Astrocyte (in vitro differentiated cells and primary cell): ENCODE data around the gene COLQ. TPM values are rescaled to one million over a fixed set of nuclear protein-coding genes. Genes with fewer than 3 reads are reported as not detected.

Experiments
- DNase-seq: peaks from one replicate; pipeline ENCODE4 v3.0.0-alpha.2; 2010; ENCODE audit warnings: low read depth
- FAIRE-seq: peaks from 2 replicates; lab custom pipeline; 2011; peaks lifted over from hg19 to GRCh38; lab: Jason Lieb, UNC
- H2AFZ ChIP-seq: 2 replicates; pipeline ENCODE4 v1.6.0; 2012; ENCODE audit warnings: low read depth, low read length, inconsistent platforms
- H3K27ac ChIP-seq: 2 replicates; pipeline ENCODE4 v1.5.1; 2011; ENCODE audit warnings: low read depth, low read length, inconsistent platforms
- H3K27me3 ChIP-seq: 2 replicates; pipeline ENCODE4 v1.6.0; 2011; ENCODE audit warnings: low read length, inconsistent platforms; ENCODE audit not compliant: insufficient read depth
- H3K36me3 ChIP-seq: 2 replicates; pipeline ENCODE4 v1.5.1; 2011; ENCODE audit warnings: low read length, inconsistent platforms; ENCODE audit not compliant: insufficient read depth
- H3K4me1 ChIP-seq: 2 replicates; pipeline ENCODE4 v1.5.1; 2011; ENCODE audit warnings: low read length, inconsistent platforms; ENCODE audit not compliant: insufficient read depth
- H3K4me2 ChIP-seq: 2 replicates; pipeline ENCODE4 v1.6.0; 2012; ENCODE audit warnings: low read length, inconsistent platforms
- H3K4me3 ChIP-seq: 2 replicates; pipeline ENCODE4 v1.5.1; 2011; ENCODE audit warnings: low read depth, mild to moderate bottlenecking, low read length, inconsistent platforms; ENCODE audit not compliant: insufficient read depth
- H3K79me2 ChIP-seq: 2 replicates; pipeline ENCODE4 v1.6.0; 2012; ENCODE audit warnings: mild to moderate bottlenecking, low read length, inconsistent platforms; ENCODE audit not compliant: insufficient read depth
- H3K9ac ChIP-seq: 2 replicates; pipeline ENCODE4 v1.6.0; 2012; ENCODE audit warnings: mild to moderate bottlenecking, low read length, inconsistent platforms
- H3K9me3 ChIP-seq: 2 replicates; pipeline ENCODE4 v1.5.1; 2012; ENCODE audit warnings: low read depth, mild to moderate bottlenecking, low read length, inconsistent platforms; ENCODE audit not compliant: insufficient read depth
- H4K20me1 ChIP-seq: 2 replicates; pipeline ENCODE4 v1.6.0; 2012; ENCODE audit warnings: low read length, inconsistent platforms; ENCODE audit not compliant: insufficient read depth
- H3K27ac Mint-ChIP-seq: one replicate; pipeline ENCODE4 v1.8.0; 2021; ENCODE audit warnings: mild to moderate bottlenecking, mixed read lengths; ENCODE audit not compliant: unreplicated experiment
- H3K27me3 Mint-ChIP-seq: one replicate; pipeline ENCODE4 v1.8.0; 2021; ENCODE audit warnings: low read depth, mixed read lengths; ENCODE audit not compliant: unreplicated experiment
- H3K36me3 Mint-ChIP-seq: one replicate; pipeline ENCODE4 v1.8.0; 2021; ENCODE audit warnings: low read depth, mixed read lengths; ENCODE audit not compliant: unreplicated experiment
- H3K4me1 Mint-ChIP-seq: one replicate; pipeline ENCODE4 v1.8.0; 2021; ENCODE audit warnings: low read depth, mixed read lengths; ENCODE audit not compliant: unreplicated experiment
- H3K4me3 Mint-ChIP-seq: one replicate; pipeline ENCODE4 v1.8.0; 2021; ENCODE audit warnings: mild to moderate bottlenecking, moderate library complexity, mixed read lengths; ENCODE audit not compliant: unreplicated experiment
- H3K9me3 Mint-ChIP-seq: one replicate; pipeline ENCODE4 v1.8.0; 2021; ENCODE audit warnings: mild to moderate bottlenecking, mixed read lengths; ENCODE audit not compliant: unreplicated experiment
- EZH2 ChIP-seq: IDR thresholded peaks from 2 replicates; pipeline ENCODE4 v1.6.1; 2012; ENCODE audit warnings: mild to moderate bottlenecking, low read length, inconsistent platforms; ENCODE audit not compliant: insufficient read depth
- total RNA-seq: library from RNA; stranded (reverse); gene quantifications from 2 replicates; pipeline ENCODE4 v1.2.1, GENCODE V29; 2021
- TF ChIP-seq, protein P1 (sequence below): IDR thresholded peaks from 2 replicates; pipeline ENCODE4 v1.5.1; 2011; ENCODE audit warnings: low read depth, mild to moderate bottlenecking, inconsistent platforms, low read length, moderate library complexity; ENCODE audit not compliant: insufficient read depth

The COLQ gene
- total RNA-seq, 1 donor from 2014 or later: 1.2 TPM

DNA sequence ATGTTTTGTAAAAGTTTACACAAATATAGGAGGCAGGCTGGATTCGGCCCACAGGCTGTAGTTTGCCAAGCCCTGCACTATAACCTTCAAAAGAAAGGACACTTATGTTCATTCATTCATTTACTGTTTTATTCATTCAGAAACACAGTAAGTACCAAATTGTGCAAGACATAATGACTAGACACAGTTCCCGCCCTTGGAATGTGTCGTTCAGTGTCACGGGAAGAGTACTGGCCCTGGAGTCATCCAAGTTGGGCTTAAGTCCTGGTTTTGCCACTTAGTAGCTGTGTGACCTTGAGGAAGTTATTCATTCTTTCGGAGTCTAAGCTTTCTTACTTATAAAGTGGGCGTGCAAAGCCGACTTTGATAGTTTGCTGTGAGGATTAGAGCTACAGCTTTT, 22.0 kb downstream of the COLQ start:
- Mint-ChIP-seq H3K4me3 (no peak overlapping the region), H3K27me3 (peaks cover 15% of the 10 kb centered on the region), H3K9me3 (peaks cover 5% of the 10 kb centered on the region), H3K4me1 (peaks cover 20% of the 10 kb centered on the region), H3K36me3 (peaks cover 4% of the 10 kb centered on the region), H3K27ac (no peak overlapping the region)
- no peak for TF ChIP-seq EZH2
- TF ChIP-seq, protein P1, sequence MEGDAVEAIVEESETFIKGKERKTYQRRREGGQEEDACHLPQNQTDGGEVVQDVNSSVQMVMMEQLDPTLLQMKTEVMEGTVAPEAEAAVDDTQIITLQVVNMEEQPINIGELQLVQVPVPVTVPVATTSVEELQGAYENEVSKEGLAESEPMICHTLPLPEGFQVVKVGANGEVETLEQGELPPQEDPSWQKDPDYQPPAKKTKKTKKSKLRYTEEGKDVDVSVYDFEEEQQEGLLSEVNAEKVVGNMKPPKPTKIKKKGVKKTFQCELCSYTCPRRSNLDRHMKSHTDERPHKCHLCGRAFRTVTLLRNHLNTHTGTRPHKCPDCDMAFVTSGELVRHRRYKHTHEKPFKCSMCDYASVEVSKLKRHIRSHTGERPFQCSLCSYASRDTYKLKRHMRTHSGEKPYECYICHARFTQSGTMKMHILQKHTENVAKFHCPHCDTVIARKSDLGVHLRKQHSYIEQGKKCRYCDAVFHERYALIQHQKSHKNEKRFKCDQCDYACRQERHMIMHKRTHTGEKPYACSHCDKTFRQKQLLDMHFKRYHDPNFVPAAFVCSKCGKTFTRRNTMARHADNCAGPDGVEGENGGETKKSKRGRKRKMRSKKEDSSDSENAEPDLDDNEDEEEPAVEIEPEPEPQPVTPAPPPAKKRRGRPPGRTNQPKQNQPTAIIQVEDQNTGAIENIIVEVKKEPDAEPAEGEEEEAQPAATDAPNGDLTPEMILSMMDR: no peak
- H3K36me3 ChIP-seq: no peaks in the 10 kb centered on the region
- H3K4me2 ChIP-seq: no peak overlapping the region
- no peaks in the 10 kb centered on the region for H3K27me3 ChIP-seq
- no peak overlapping the region for H3K27ac ChIP-seq
- no peaks in the 10 kb centered on the region for H3K4me1 ChIP-seq
- H4K20me1 ChIP-seq: no peaks in the 10 kb centered on the region
- no peak overlapping the region for H3K4me3 ChIP-seq
- H3K9me3 ChIP-seq: no peaks in the 10 kb centered on the region
- H3K79me2 ChIP-seq: no peaks in the 10 kb centered on the region
- DNase-seq (no peak), FAIRE-seq (no peak)
- H3K9ac ChIP-seq: no peak overlapping the region
- no peak overlapping the region for H2AFZ ChIP-seq

DNA sequence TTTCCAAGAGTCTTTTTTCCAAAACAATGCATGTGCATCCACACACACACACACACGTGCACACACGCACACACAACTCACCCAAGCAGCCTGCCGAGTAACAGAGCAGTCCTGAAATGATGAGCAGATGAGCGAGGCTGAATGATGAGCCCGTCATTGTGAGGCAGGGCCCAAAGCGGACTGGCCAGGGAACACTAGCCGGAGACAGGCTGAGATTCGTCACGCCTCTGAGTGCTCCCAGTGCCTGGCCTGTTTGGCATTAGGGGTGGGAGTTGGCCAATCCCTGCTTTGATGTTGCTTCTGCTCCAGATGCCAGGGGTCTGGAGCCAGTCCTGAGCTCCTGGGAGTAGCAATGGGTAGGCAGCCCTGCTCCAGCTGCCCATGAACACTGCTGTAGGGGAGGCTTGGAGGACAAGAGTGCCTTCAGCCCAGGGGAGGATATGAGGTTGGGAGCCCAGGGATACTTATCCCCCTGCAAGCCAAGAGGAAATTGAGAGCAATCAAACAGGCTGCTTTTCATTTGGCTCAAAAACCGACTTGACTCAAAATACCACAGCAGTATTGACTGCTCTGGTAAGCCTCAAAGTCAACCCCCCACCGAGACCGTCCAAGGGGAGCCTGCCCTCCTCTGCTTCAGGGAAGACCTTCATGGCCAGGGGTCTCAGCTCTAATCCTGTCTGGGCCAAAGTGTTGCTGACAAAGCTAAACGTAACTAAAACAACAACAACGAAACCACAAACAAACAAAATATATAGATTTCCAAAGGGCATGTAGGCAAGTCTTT, 22.9 kb downstream of the COLQ start:
- TF ChIP-seq EZH2: no peak
- TF ChIP-seq, protein P1: no peak
- no peaks in the 10 kb centered on the region for H3K4me1 ChIP-seq
- Mint-ChIP-seq H3K4me1 (peaks cover 22% of the 10 kb centered on the region), H3K4me3 (no peak overlapping the region), H3K27ac (no peak overlapping the region), H3K27me3 (peaks cover 18% of the 10 kb centered on the region), H3K36me3 (peaks cover 4% of the 10 kb centered on the region), H3K9me3 (peaks cover 1% of the 10 kb centered on the region)
- H3K36me3 ChIP-seq: no peaks in the 10 kb centered on the region
- H3K9me3 ChIP-seq: no peaks in the 10 kb centered on the region
- no peak overlapping the region for H3K27ac ChIP-seq
- no peak overlapping the region for H3K4me3 ChIP-seq
- FAIRE-seq (no peak), DNase-seq (no peak)
- no peak overlapping the region for H2AFZ ChIP-seq
- H3K9ac ChIP-seq: no peak overlapping the region
- no peaks in the 10 kb centered on the region for H3K27me3 ChIP-seq
- H4K20me1 ChIP-seq: no peaks in the 10 kb centered on the region
- H3K79me2 ChIP-seq: no peaks in the 10 kb centered on the region
- H3K4me2 ChIP-seq: no peak overlapping the region

DNA sequence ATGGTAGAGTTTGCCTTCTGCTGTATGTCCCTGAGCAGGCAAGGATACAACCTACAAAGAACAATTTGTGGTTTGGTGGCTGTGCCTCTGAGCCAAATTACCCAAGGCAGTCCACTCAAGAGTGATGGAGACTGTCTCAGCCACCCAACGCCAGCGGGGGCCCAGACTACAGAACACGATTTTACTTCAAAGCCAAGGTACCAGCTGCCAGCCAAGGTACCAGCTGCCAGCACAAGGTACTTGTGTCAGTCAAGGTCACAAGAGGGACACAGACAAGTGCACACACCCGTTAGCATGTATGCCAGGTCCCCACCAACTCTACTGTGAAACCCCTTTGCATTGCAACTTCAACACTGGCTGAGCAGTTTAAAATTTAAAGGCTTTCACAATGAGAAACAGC, 23.5 kb downstream of the COLQ start:
- H3K27me3 Mint-ChIP-seq: peaks cover 16% of the 10 kb centered on the region
- no peak overlapping the region for H3K4me3 ChIP-seq
- no peak for DNase-seq
- FAIRE-seq: no peak
- no peak overlapping the region for H3K27ac Mint-ChIP-seq
- peaks cover 22% of the 10 kb centered on the region for H3K4me1 Mint-ChIP-seq
- H3K36me3 ChIP-seq: no peaks in the 10 kb centered on the region
- H3K4me1 ChIP-seq: no peaks in the 10 kb centered on the region
- no peak overlapping the region for H3K4me2 ChIP-seq
- H3K9me3 Mint-ChIP-seq: no peaks in the 10 kb centered on the region
- no peaks in the 10 kb centered on the region for H3K79me2 ChIP-seq
- H3K9me3 ChIP-seq: no peaks in the 10 kb centered on the region
- no peak overlapping the region for H3K9ac ChIP-seq
- peaks cover 4% of the 10 kb centered on the region for H3K36me3 Mint-ChIP-seq
- TF ChIP-seq EZH2: no peak
- TF ChIP-seq, protein P1: no peak
- no peak overlapping the region for H3K4me3 Mint-ChIP-seq
- H4K20me1 ChIP-seq: no peaks in the 10 kb centered on the region
- H3K27me3 ChIP-seq: no peaks in the 10 kb centered on the region
- no peak overlapping the region for H2AFZ ChIP-seq
- H3K27ac ChIP-seq: no peak overlapping the region
